VCaP (cell line): Measurements from ENCODE around the gene SHISA5.

Source experiments
- H3K27ac ChIP-seq: fragments of 450-650 bp; 2 replicates; pipeline ENCODE4 v1.5.1; 2017
- TF ChIP-seq, protein P1 (sequence below): fragments of 450-650 bp; conservative IDR thresholded peaks from 2 replicates; pipeline ENCODE4 v1.5.1; 2017; ENCODE audit warnings: mild to moderate bottlenecking, moderate library complexity

The SHISA5 gene

DNA sequence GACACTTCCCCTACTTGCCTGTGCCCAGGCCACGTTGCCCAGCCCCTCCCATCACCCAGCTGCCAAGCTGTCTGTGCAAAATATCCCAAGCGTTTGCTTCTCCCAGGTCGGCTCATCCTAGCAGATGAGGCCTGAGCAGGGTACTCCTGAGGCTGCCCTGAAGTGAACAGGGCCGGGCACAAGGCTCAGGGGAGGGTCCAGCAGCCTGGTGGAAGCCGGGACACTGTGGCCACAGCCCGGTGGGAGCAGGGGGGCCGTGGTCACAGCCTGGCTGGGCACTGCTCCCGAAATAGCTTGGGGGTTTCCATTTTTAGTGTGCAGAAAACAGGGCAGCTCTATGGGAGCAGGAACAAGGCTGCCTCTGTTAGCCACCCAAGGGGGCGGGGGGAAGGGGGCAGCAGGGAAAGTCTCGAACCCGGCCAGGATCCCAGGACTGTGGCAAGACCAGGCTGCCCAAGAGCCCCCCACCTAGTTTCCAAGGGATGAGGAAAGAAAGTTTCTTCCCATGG is 77.5 kb downstream of the SHISA5 start:
- TF ChIP-seq, protein P1, sequence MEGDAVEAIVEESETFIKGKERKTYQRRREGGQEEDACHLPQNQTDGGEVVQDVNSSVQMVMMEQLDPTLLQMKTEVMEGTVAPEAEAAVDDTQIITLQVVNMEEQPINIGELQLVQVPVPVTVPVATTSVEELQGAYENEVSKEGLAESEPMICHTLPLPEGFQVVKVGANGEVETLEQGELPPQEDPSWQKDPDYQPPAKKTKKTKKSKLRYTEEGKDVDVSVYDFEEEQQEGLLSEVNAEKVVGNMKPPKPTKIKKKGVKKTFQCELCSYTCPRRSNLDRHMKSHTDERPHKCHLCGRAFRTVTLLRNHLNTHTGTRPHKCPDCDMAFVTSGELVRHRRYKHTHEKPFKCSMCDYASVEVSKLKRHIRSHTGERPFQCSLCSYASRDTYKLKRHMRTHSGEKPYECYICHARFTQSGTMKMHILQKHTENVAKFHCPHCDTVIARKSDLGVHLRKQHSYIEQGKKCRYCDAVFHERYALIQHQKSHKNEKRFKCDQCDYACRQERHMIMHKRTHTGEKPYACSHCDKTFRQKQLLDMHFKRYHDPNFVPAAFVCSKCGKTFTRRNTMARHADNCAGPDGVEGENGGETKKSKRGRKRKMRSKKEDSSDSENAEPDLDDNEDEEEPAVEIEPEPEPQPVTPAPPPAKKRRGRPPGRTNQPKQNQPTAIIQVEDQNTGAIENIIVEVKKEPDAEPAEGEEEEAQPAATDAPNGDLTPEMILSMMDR, result no peak
- peak overlapping the region; percentile 96; the same call in 1 of the 2 replicates for H3K27ac ChIP-seq

DNA sequence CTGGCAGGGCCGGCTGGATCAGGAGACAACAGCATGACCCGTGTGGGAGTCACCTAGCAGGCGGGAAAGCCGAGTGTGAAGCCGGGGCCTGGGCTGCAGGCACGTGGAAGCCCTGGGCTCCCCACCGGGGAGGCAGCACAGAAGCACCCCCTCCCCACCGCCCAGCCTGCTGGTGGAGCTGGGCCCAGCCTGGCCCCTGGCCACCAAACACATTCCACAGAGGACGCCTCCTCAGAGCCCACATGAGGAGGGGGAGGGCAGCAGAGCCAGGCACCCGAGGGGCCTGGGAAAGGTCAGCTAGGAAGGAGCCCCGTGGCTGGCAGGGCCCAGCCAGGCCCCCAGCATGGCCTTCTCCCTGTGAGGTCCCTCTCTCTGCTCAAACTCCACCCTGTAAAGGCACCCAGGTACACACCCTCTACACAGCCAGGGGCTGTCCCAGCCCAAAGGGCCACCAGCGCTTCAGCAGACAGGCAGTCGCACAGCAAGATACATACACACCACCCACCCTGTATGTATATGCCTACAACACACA is 78.6 kb downstream of the SHISA5 start:
- peak overlapping the region; percentile 96; the same call in 1 of the 2 replicates for H3K27ac ChIP-seq
- TF ChIP-seq, protein P1, result no peak

DNA sequence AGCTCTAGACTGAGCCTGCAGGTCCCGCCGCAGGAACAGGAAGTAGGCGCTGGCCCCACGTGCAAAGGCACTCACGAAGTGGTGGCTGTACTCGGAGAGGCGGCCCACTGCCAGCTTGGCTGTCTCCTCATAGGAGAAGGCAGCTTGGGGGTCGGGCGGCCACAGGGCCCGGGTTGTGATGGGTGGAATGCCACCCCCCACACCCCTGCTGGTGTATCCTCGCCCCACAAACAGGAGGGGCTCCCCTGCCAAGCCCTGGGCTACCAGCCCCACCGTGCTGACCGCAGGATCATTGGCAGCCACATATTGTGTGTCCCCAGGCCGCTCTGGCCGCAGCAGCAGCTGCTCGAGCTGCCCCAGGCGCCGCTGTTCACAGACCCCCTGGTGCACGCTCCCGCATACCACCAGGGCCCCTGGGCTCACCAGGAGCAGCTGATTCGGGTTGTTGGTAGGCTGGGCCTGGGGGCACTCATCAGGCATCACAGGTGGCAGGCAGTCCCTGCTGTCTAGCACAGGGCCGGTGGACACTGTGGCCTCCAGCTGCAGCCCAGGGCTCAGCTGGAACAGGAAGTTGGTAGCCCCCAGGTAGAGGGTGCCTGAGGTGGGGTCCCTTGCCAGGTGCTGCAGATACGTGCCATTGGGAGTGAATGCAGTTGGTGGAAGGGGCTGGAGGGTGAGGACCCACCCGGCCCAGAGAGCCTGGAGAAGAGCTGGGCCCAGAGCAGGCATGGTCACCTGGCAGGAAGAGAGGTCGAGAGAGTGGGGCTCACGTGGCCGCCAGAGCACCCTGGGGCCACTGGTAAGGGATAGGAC is 79.9 kb downstream of the SHISA5 start:
- TF ChIP-seq, protein P1, result no peak
- no peak overlapping the region for H3K27ac ChIP-seq

DNA sequence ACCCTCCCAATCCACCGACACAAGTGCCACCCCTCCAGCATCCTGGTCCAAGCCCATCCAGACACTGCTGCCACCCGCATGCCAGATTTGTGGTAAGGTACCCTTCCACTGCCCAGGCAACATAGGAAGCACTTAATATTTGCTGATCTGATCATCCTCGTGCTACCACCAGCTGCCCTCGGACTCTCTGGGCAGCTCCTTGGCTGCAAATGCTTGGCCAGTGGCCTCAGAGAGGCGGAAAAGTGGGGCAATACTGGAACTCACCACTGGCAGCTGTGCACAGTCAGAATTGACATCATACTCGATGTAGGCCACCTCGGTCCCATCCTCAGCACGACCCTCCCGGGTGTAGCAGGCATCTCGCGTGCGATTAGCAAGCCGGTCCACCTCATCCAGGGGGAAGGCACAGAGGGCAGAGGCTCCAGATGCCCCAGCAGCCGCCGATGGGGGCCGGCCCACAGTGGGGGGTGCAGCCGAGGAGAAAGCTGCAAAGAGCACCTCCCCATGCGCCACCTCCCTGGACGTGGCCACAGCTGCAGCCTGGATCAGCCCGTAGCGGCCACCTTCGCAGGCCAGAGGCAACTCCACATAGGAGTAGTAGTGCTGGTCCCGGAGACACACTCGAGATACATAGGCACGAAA is 80.6 kb downstream of the SHISA5 start:
- H3K27ac ChIP-seq, result no peak overlapping the region
- TF ChIP-seq, protein P1, result no peak

GRCh38 chr3:48422681-48423080 is 81.3 kb downstream of the SHISA5 start:
- TF ChIP-seq, protein P1, result no peak

GRCh38 chr3:48422272-48422671 is 81.7 kb downstream of the SHISA5 start:
- TF ChIP-seq, protein P1, result peak; percentile 32

More at GRCh38 chr3:48422681-48423080, 81.3 kb downstream of the SHISA5 start:
- H3K27ac ChIP-seq, result no peak overlapping the region

DNA sequence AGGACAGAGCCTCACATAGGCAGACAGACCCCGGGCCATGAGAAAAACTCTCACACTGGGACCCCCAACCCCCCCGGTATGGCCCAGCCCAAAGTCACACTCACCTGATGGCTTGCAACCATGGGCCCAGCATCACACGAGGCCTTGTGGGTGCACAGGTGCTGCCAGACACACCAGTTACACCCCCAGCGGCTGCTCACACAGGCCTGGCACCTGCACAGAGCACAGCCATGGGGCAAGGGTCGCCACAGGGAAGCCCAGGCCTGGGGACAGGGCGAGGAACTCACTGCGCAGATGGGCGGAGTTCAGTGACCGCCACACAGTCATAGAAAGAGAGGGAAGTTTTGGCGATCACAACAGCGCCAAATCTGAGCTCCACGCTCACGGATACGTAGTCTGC is 83.4 kb downstream of the SHISA5 start:
- no peak overlapping the region for H3K27ac ChIP-seq
- TF ChIP-seq, protein P1, result no peak

More at GRCh38 chr3:48422272-48422671, 81.7 kb downstream of the SHISA5 start:
- H3K27ac ChIP-seq, result no peak overlapping the region
